Measurements from ENCODE around the gene NOTCH3.

DNA sequence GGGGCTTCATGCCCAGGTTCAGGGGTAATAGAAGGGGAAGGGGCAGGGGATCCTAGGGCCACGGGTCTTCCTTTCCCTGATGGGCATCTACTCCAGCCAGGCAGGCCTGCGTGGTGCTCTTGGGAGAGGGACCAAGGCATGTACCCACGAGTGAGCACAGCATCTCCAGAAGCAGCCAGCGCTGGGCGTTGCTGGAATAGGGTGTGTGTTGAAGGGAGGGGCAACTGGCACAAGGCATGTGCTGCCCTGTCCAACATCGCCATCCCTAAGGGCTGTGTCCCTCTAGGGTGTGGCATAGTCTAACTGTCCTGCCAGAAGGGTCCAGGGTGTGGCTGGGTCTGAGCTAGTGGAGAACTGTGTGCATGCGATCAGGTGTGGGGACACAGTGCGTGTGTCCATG lies 2.9 kb downstream of the NOTCH3 start:
- TF ChIP-seq, protein P1, sequence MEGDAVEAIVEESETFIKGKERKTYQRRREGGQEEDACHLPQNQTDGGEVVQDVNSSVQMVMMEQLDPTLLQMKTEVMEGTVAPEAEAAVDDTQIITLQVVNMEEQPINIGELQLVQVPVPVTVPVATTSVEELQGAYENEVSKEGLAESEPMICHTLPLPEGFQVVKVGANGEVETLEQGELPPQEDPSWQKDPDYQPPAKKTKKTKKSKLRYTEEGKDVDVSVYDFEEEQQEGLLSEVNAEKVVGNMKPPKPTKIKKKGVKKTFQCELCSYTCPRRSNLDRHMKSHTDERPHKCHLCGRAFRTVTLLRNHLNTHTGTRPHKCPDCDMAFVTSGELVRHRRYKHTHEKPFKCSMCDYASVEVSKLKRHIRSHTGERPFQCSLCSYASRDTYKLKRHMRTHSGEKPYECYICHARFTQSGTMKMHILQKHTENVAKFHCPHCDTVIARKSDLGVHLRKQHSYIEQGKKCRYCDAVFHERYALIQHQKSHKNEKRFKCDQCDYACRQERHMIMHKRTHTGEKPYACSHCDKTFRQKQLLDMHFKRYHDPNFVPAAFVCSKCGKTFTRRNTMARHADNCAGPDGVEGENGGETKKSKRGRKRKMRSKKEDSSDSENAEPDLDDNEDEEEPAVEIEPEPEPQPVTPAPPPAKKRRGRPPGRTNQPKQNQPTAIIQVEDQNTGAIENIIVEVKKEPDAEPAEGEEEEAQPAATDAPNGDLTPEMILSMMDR (conservative IDR thresholded peaks at IDR 0.05 in 1 of 2, IDR thresholded peaks at IDR 0.05 in 1 of 2; ENCODE audit: low read depth in 1 of 2, low read length in 2 of 2), result no peak
- no peak for TF ChIP-seq EZH2 (IDR thresholded peaks at IDR 0.05; ENCODE audit: low read length, missing control alignments)
